Measurements from ENCODE around the gene ZNF615.

The ZNF615 gene

GRCh38 chr19:51946602-51947001 lies 61.4 kb downstream of the ZNF615 start:
- TF ChIP-seq TCF4 (CRISPR knock-in tag; IDR thresholded peaks at IDR 0.05; ENCODE audit: borderline replicate concordance) (no peak), TSHZ2 (CRISPR knock-in tag; IDR thresholded peaks at IDR 0.05) (no peak), CREB5 (CRISPR knock-in tag; IDR thresholded peaks at IDR 0.05; ENCODE audit: low read depth) (no peak)

GRCh38 chr19:51944798-51945552 lies 63.0 kb downstream of the ZNF615 start:
- TF ChIP-seq ESRRG (CRISPR knock-in tag; IDR thresholded peaks at IDR 0.05) (no peak), ZFP30 (CRISPR knock-in tag; IDR thresholded peaks at IDR 0.05) (no peak), CSRNP3 (CRISPR knock-in tag; IDR thresholded peaks at IDR 0.05) (no peak), PATZ1 (CRISPR knock-in tag; IDR thresholded peaks at IDR 0.05; ENCODE audit: borderline replicate concordance) (no peak), PPARA (CRISPR knock-in tag; IDR thresholded peaks at IDR 0.05; ENCODE audit: borderline replicate concordance) (no peak), ZNF70 (CRISPR knock-in tag; IDR thresholded peaks at IDR 0.05) (no peak), ZC3H10 (CRISPR knock-in tag; IDR thresholded peaks at IDR 0.05) (no peak)
- no peak for ATAC-seq

More at GRCh38 chr19:51946602-51947001, 61.4 kb downstream of the ZNF615 start:
- no peak for ATAC-seq
